Tibial nerve (tissue), 4 donors: ENCODE measurements around the gene S100A11. TPM values are rescaled to one million over a fixed set of nuclear protein-coding genes. Genes with fewer than 3 reads are reported as not detected.

Experiments
- DNase-seq, 2 donors: peaks; one replicate each; pipeline ENCODE4 v3.0.0-alpha.2; 2019; ENCODE audit warnings: low spot score in 2 of 2
- H3K27ac ChIP-seq, 4 donors: fragments of 200-600 bp; sonication (generic) in 3 of 4; one replicate each; pipeline ENCODE4 v1.5.1; 2017 to 2019; ENCODE audit warnings: mild to moderate bottlenecking in 1 of 4
- H3K27me3 ChIP-seq, 2 donors: fragments of 200-600 bp; sonication (generic) in 1 of 2; one replicate each; pipeline versions ENCODE4 v1.5.1 to v1.6.0; 2017 to 2019
- H3K36me3 ChIP-seq, 3 donors: fragments of 200-600 bp; sonication (generic); one replicate each; pipeline ENCODE4 v1.5.1; 2018 to 2019
- H3K4me1 ChIP-seq, 4 donors: fragments of 200-600 bp; sonication (generic) in 3 of 4; one replicate each; pipeline ENCODE4 v1.5.1; 2017 to 2019
- H3K4me3 ChIP-seq, 4 donors: fragments of 200-600 bp; sonication (generic) in 3 of 4; one replicate each; pipeline ENCODE4 v1.5.1; 2017 to 2019; ENCODE audit warnings: mild to moderate bottlenecking in 1 of 4, moderate library complexity in 1 of 4
- H3K9me3 ChIP-seq, 4 donors: fragments of 200-600 bp; sonication (generic) in 3 of 4; one replicate each; pipeline ENCODE4 v1.5.1; 2017 to 2019
- EP300 ChIP-seq, 2 donors: sonication (generic); formaldehyde crosslinking; IDR thresholded peaks; one replicate each; pipeline ENCODE4 v1.6.1; 2017; ENCODE audit warnings: antibody characterized with exemption in 2 of 2, mild to moderate bottlenecking in 1 of 2
- POLR2A ChIP-seq, 2 donors: fragments of 450-650 bp; IDR thresholded peaks; one replicate each; pipeline ENCODE4 v1.6.1; 2017; ENCODE audit warnings: antibody characterized with exemption in 2 of 2, mild to moderate bottlenecking in 2 of 2, moderate library complexity in 2 of 2
- WGBS, 2 donors: methylation state at CpG; one replicate each; pipeline ENCODE4 v1.1.5; 2018; 5-methylcytosine and 5-hydroxymethylcytosine counted together
- total RNA-seq, 4 donors: library from RNA; depleted of rRNA; stranded (reverse); fragments of >200 nt; gene quantifications; one replicate each; pipeline ENCODE4 v1.1.0, GENCODE V29; 2016
- TF ChIP-seq, protein P1 (sequence below), 5 experiments: fragments of 200-600 bp in 3 of 5; fragments of 450-650 bp in 2 of 5; sonication (generic) in 3 of 5; IDR thresholded peaks; one replicate each; pipeline ENCODE4 v1.5.1; 2016 to 2019; ENCODE audit warnings: antibody characterized with exemption in 5 of 5, mild to moderate bottlenecking in 3 of 5, moderate library complexity in 2 of 5

The S100A11 gene
- total RNA-seq, 4 donors from 2014 or later, result 85.0 to 267 (median 145) TPM

- 5 to 9% methylated on average over 20 to 21 of the region's 21 CpGs for WGBS, 2 donors
- Histone ChIP-seq H3K27ac (peak overlapping the region; percentile 82 to 99 (median 96)), H3K27me3 (no peaks in the 10 kb centered on the region), H3K4me3 (peak overlapping the region; percentile 70 to 98 (median 92)), H3K4me1 (peaks cover 0 to 74% (median 54%) of the 10 kb centered on the region in 4 donors), H3K36me3 (no peaks in the 10 kb centered on the region), H3K9me3 (no peaks in the 10 kb centered on the region)
- TF ChIP-seq EP300 (IDR thresholded peaks at IDR 0.05) (peak in 1 of 2 donors; percentile 69), POLR2A (IDR thresholded peaks at IDR 0.05) (peak in 1 of 2 donors; percentile 35)
- TF ChIP-seq, protein P1, sequence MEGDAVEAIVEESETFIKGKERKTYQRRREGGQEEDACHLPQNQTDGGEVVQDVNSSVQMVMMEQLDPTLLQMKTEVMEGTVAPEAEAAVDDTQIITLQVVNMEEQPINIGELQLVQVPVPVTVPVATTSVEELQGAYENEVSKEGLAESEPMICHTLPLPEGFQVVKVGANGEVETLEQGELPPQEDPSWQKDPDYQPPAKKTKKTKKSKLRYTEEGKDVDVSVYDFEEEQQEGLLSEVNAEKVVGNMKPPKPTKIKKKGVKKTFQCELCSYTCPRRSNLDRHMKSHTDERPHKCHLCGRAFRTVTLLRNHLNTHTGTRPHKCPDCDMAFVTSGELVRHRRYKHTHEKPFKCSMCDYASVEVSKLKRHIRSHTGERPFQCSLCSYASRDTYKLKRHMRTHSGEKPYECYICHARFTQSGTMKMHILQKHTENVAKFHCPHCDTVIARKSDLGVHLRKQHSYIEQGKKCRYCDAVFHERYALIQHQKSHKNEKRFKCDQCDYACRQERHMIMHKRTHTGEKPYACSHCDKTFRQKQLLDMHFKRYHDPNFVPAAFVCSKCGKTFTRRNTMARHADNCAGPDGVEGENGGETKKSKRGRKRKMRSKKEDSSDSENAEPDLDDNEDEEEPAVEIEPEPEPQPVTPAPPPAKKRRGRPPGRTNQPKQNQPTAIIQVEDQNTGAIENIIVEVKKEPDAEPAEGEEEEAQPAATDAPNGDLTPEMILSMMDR (IDR thresholded peaks at IDR 0.05), result no peak
- DNase-seq, result peak; percentile 60 to 75
These were observed 44.3 kb downstream of the S100A11 start for GRCh38 chr1:151992303-151993083.

DNA sequence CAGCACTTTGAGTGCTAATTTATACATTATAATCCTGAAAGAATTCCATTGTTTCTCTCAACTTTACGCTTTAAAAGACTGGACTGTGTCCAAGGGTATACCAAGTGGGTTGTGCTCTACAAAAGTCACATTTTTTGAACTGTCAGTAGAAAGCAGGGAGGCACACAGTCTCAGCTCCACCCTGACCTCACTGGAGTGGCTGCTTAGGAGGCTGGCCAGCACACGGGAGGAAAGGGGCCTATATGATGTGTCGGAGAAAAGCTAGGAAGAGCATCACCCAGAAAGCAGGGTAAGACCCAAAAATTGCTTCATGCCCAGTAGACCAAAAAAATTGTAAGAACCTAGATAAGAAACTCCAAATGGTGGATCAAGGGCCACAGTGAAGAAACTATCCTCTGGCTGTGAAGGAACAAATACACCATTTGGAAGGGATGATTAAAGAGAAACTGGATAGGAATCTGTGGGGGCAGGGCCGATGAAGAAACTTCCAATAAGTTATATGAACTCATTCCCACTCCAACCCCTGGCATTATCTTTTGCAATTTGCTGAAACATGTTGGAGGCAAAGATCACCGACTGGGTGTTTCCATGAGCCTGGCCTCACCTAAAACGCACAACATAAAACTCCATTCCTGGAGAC is 45.0 kb downstream of the S100A11 start:
- no peaks in the 10 kb centered on the region for H3K36me3 ChIP-seq
- H3K4me3 ChIP-seq, result peak overlapping the region; percentile 70 to 98 (median 92)
- peaks cover 0 to 78% (median 57%) of the 10 kb centered on the region in 4 donors for H3K4me1 ChIP-seq
- 20 to 31% methylated on average over 6 of the region's 6 CpGs for WGBS, 2 donors
- no peak for DNase-seq
- TF ChIP-seq POLR2A (IDR thresholded peaks at IDR 0.05) (no peak), EP300 (IDR thresholded peaks at IDR 0.05) (no peak)
- TF ChIP-seq, protein P1 (IDR thresholded peaks at IDR 0.05), result no peak
- H3K9me3 ChIP-seq, result no peaks in the 10 kb centered on the region
- peak overlapping the region; percentile 82 to 99 (median 96) for H3K27ac ChIP-seq
- H3K27me3 ChIP-seq, result no peaks in the 10 kb centered on the region

GRCh38 chr1:151990856-151991198 is 46.0 kb downstream of the S100A11 start:
- peak in 1 of 2 donors; percentile 61 for DNase-seq
- H3K4me3 ChIP-seq, result peak overlapping the region in 3 of 4 donors; percentile 6 to 98 (median 93)
- peak overlapping the region in 3 of 4 donors; percentile 94 to 99 (median 98) for H3K27ac ChIP-seq
- peaks cover 0 to 2% (median 0%) of the 10 kb centered on the region in 3 donors for H3K36me3 ChIP-seq
- peaks cover 0 to 82% (median 63%) of the 10 kb centered on the region in 4 donors for H3K4me1 ChIP-seq
- TF ChIP-seq EP300 (IDR thresholded peaks at IDR 0.05) (no peak), POLR2A (IDR thresholded peaks at IDR 0.05) (no peak)
- TF ChIP-seq, protein P1 (IDR thresholded peaks at IDR 0.05), result no peak
- 5 to 10% methylated on average over 5 of the region's 5 CpGs for WGBS, 2 donors
- H3K9me3 ChIP-seq, result no peaks in the 10 kb centered on the region
- H3K27me3 ChIP-seq, result no peaks in the 10 kb centered on the region

- peak overlapping the region in 3 of 4 donors; percentile 94 to 99 (median 98) for H3K27ac ChIP-seq
- no peak for DNase-seq
- TF ChIP-seq POLR2A (IDR thresholded peaks at IDR 0.05) (no peak), EP300 (IDR thresholded peaks at IDR 0.05) (no peak)
- TF ChIP-seq, protein P1 (IDR thresholded peaks at IDR 0.05), result no peak
- 42 to 46% methylated on average over 5 of the region's 5 CpGs for WGBS, 2 donors
- peak overlapping the region in 2 of 4 donors; percentile 6 to 98 for H3K4me3 ChIP-seq
- peaks cover 0 to 85% (median 68%) of the 10 kb centered on the region in 4 donors for H3K4me1 ChIP-seq
- H3K9me3 ChIP-seq, result no peaks in the 10 kb centered on the region
- no peaks in the 10 kb centered on the region for H3K27me3 ChIP-seq
- peaks cover 0 to 7% (median 0%) of the 10 kb centered on the region in 3 donors for H3K36me3 ChIP-seq
These were observed 46.5 kb downstream of the S100A11 start for GRCh38 chr1:151990058-151990855.
